CD4-positive, alpha-beta memory T cell (primary cell): ENCODE measurements around the gene UGT1A8. TPM values are rescaled to one million over a fixed set of nuclear protein-coding genes. Genes with fewer than 3 reads are reported as not detected.
"Not testable (repeated sequence)": the region's sequence is repeated elsewhere in the genome, so short reads cannot be mapped to it uniquely, and the experiment has no call there.

ENCODE experiments used
- CTCF ChIA-PET: fragments of 350-600 bp; sonication (Branson Sonifier 250); formaldehyde crosslinking; loops from one replicate; lab custom pipeline; 2021; ENCODE audit warnings: inconsistent platforms; ENCODE audit not compliant: partially characterized antibody; lab: Charles Lee
- POLR2A ChIA-PET: fragments of 350-600 bp; sonication (Branson Sonifier 250); formaldehyde crosslinking; loops from one replicate; lab custom pipeline; 2021; ENCODE audit not compliant: partially characterized antibody; lab: Charles Lee
- DNase-seq, 5 donors: peaks; one replicate each; pipeline versions ENCODE4 v3.0.0 to v3.0.0-alpha.2; 2020 to 2022; ENCODE audit warnings: mixed read lengths in 1 of 5
- H3K27ac ChIP-seq: one replicate; pipeline ENCODE4 v1.7.0; 2013; ENCODE audit warnings: low read depth, low read length
- H3K27me3 ChIP-seq: 2 replicates; pipeline ENCODE4 v1.7.0; 2013; ENCODE audit warnings: mild to moderate bottlenecking, low read length, moderate library complexity; ENCODE audit not compliant: insufficient read depth
- H3K36me3 ChIP-seq: 2 replicates; pipeline ENCODE4 v1.7.0; 2013; ENCODE audit warnings: mild to moderate bottlenecking, low read length, moderate library complexity; ENCODE audit not compliant: insufficient read depth
- H3K4me1 ChIP-seq: 2 replicates; pipeline ENCODE4 v1.7.0; 2013; ENCODE audit warnings: mild to moderate bottlenecking, low read length, moderate library complexity; ENCODE audit not compliant: insufficient read depth
- H3K4me3 ChIP-seq, 2 donors: one replicate each; pipeline ENCODE4 v1.7.0; 2013; ENCODE audit warnings: low read length in 2 of 2, mild to moderate bottlenecking in 1 of 2
- H3K9me3 ChIP-seq, 2 donors: one replicate each; pipeline ENCODE4 v1.7.0; 2013; ENCODE audit warnings: low read length in 2 of 2, control low read depth in 1 of 2; ENCODE audit not compliant: control insufficient read depth in 1 of 2
- H3K27ac Mint-ChIP-seq, 7 donors: one replicate each; pipeline ENCODE4 v1.8.0; 2020 to 2021; ENCODE audit warnings: mixed read lengths in 7 of 7, mild to moderate bottlenecking in 6 of 7, inconsistent platforms in 3 of 7, moderate library complexity in 3 of 7
- H3K27me3 Mint-ChIP-seq, 2 donors: one replicate each; pipeline ENCODE4 v1.8.0; 2020 to 2021; ENCODE audit warnings: mixed read lengths in 2 of 2
- H3K36me3 Mint-ChIP-seq, 2 donors: one replicate each; pipeline ENCODE4 v1.8.0; 2020 to 2021; ENCODE audit warnings: mixed read lengths in 2 of 2, inconsistent platforms in 1 of 2, mild to moderate bottlenecking in 1 of 2
- H3K4me1 Mint-ChIP-seq, 4 donors: one replicate each; pipeline ENCODE4 v1.8.0; 2020 to 2021; ENCODE audit warnings: mixed read lengths in 4 of 4, mild to moderate bottlenecking in 1 of 4
- H3K4me3 Mint-ChIP-seq, 8 donors: one replicate each; pipeline ENCODE4 v1.8.0; 2020 to 2021; ENCODE audit warnings: mixed read lengths in 8 of 8, mild to moderate bottlenecking in 7 of 8, moderate library complexity in 6 of 8, inconsistent platforms in 3 of 8
- H3K9me3 Mint-ChIP-seq, 8 donors: one replicate each; pipeline ENCODE4 v1.8.0; 2020 to 2021; ENCODE audit warnings: mixed read lengths in 8 of 8, mild to moderate bottlenecking in 5 of 8, inconsistent platforms in 3 of 8, moderate library complexity in 1 of 8
- intact Hi-C: fragments of 100-400 bp; cut with micrococcal nuclease; formaldehyde crosslinking; loops from one replicate; pipeline ENCODE4 v1.15.1; 2023
- polyA plus RNA-seq, 2 donors: library from polyadenylated mRNA; unstranded; fragments of 300-500 nt; fragmentation: Illumina TruSeq; gene quantifications; one replicate each; pipeline ENCODE4 v1.2.3, GENCODE V29; 2021
- total RNA-seq, 2 experiments: library from RNA; stranded (reverse); gene quantifications; one replicate each; pipeline ENCODE4 v1.2.3, GENCODE V29; 2021

The UGT1A8 gene
- total and polyA plus RNA-seq, 4 experiments from 2014 or later, result not detected

GRCh38 chr2:233712611-233713261, 95.3 kb downstream of the UGT1A8 start, which contains the start of gene UGT1A5:
TSS of gene UGT1A5 (plus strand) at chr2:233712907. CDS start at chr2:233712992, 85 bp downstream.
- H3K27me3 Mint-ChIP-seq, result peaks cover 29 to 36% of the 10 kb centered on the region in 2 donors
- H3K27ac ChIP-seq, result no peak within 1 kb of the TSS
- H3K27me3 ChIP-seq, result no peaks in the 10 kb centered on the region
- ChIA-PET CTCF (interaction anchor here (1.5 kb wide), 1 partner anchor 8 kb away, joined by 4 read pairs; no protein-coding TSS in a partner anchor), POLR2A (no interaction called here)
- H3K27ac Mint-ChIP-seq, result peak within 1 kb of the TSS in 1 of 7 donors; percentile 31
- H3K4me1 ChIP-seq, result no peaks in the 10 kb centered on the region
- no peaks in the 10 kb centered on the region for H3K4me1 Mint-ChIP-seq
- no peak for DNase-seq
- no peak within 1 kb of the TSS for H3K4me3 Mint-ChIP-seq
- H3K36me3 ChIP-seq, result no peaks in the 10 kb centered on the region
- peaks cover 0 to 2% (median 0%) of the 10 kb centered on the region in 8 donors for H3K9me3 Mint-ChIP-seq
- intact Hi-C loops, result loop anchor here (5.0 kb wide), 1 partner anchor 1105 kb away; no protein-coding TSS in a partner anchor
- no peaks in the 10 kb centered on the region for H3K36me3 Mint-ChIP-seq
- no peak within 1 kb of the TSS for H3K4me3 ChIP-seq
- H3K9me3 ChIP-seq, result no peaks in the 10 kb centered on the region

DNA sequence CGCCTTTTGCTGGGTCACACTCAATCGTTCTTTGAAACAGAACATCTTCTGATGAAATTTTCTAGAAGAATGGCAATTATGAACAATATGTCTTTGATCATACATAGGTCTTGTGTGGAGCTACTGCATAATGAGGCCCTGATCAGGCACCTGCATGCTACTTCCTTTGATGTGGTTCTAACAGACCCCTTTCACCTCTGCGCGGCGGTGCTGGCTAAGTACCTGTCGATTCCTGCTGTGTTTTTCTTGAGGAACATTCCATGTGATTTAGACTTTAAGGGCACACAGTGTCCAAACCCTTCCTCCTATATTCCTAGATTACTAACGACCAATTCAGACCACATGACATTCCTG, 95.8 kb downstream of the UGT1A8 start:
- H3K4me1 Mint-ChIP-seq, result no peaks in the 10 kb centered on the region
- H3K27me3 Mint-ChIP-seq, result peaks cover 24 to 31% of the 10 kb centered on the region in 2 donors
- peak overlapping the region in 1 of 7 donors; percentile 31 for H3K27ac Mint-ChIP-seq
- no peak overlapping the region for H3K4me3 Mint-ChIP-seq
- Histone ChIP-seq H3K4me1 (no peaks in the 10 kb centered on the region), H3K4me3 (no peak overlapping the region), H3K27ac (no peak overlapping the region), H3K36me3 (no peaks in the 10 kb centered on the region), H3K27me3 (no peaks in the 10 kb centered on the region), H3K9me3 (no peaks in the 10 kb centered on the region)
- CTCF ChIA-PET, result no interaction called here
- DNase-seq, result no peak
- H3K9me3 Mint-ChIP-seq, result peaks cover 0 to 2% (median 0%) of the 10 kb centered on the region in 8 donors
- intact Hi-C loops, result loop anchor here (5.0 kb wide), 1 partner anchor 1106 kb away; no protein-coding TSS in a partner anchor
- no peaks in the 10 kb centered on the region for H3K36me3 Mint-ChIP-seq
- POLR2A ChIA-PET, result no interaction called here

- no peaks in the 10 kb centered on the region for H3K4me1 Mint-ChIP-seq
- H3K27ac Mint-ChIP-seq, result no peak overlapping the region
- DNase-seq, result no peak
- CTCF ChIA-PET, result no interaction called here
- no peak overlapping the region for H3K4me3 Mint-ChIP-seq
- Histone ChIP-seq H3K27me3 (no peaks in the 10 kb centered on the region), H3K4me3 (no peak overlapping the region), H3K27ac (no peak overlapping the region), H3K36me3 (no peaks in the 10 kb centered on the region), H3K9me3 (no peaks in the 10 kb centered on the region), H3K4me1 (no peaks in the 10 kb centered on the region)
- no peaks in the 10 kb centered on the region for H3K36me3 Mint-ChIP-seq
- peaks cover 0 to 2% (median 0%) of the 10 kb centered on the region in 8 donors for H3K9me3 Mint-ChIP-seq
- POLR2A ChIA-PET, result no interaction called here
- intact Hi-C loops, result loop anchor here (5.0 kb wide), 1 partner anchor 1107 kb away; no protein-coding TSS in a partner anchor
- H3K27me3 Mint-ChIP-seq, result peaks cover 26 to 31% of the 10 kb centered on the region in 2 donors
Measured at GRCh38 chr2:233714121-233714520, 96.7 kb downstream of the UGT1A8 start.

- CTCF ChIA-PET, result no interaction called here
- POLR2A ChIA-PET, result no interaction called here
- H3K27ac Mint-ChIP-seq, result no peak within 1 kb of the TSS
Measured at GRCh38 chr2:233718552-233718951, 101.1 kb downstream of the UGT1A8 start, which contains the start of gene UGT1A4. TSS of gene UGT1A4 (plus strand) at chr2:233718736. CDS start at chr2:233718821, 85 bp downstream.

GRCh38 chr2:233728723-233729301, 111.4 kb downstream of the UGT1A8 start, which contains the start of gene UGT1A3:
TSS of gene UGT1A3 (plus strand) at chr2:233729042. CDS start at chr2:233729127, 85 bp downstream.
- no peaks in the 10 kb centered on the region for H3K9me3 ChIP-seq
- no peak within 1 kb of the TSS for H3K4me3 ChIP-seq
- Mint-ChIP-seq H3K4me1 (no peaks in the 10 kb centered on the region), H3K9me3 (peaks cover 0 to 3% (median 0%) of the 10 kb centered on the region in 8 donors), H3K27me3 (peaks cover 12 to 17% of the 10 kb centered on the region in 2 donors), H3K27ac (no peak within 1 kb of the TSS), H3K36me3 (no peaks in the 10 kb centered on the region), H3K4me3 (no peak within 1 kb of the TSS)
- no peak within 1 kb of the TSS for H3K27ac ChIP-seq
- POLR2A ChIA-PET, result no interaction called here
- DNase-seq, result no peak
- intact Hi-C loops, result no loop called here
- H3K36me3 ChIP-seq, result no peaks in the 10 kb centered on the region
- no peaks in the 10 kb centered on the region for H3K27me3 ChIP-seq
- CTCF ChIA-PET, result no interaction called here
- no peaks in the 10 kb centered on the region for H3K4me1 ChIP-seq

More at GRCh38 chr2:233718552-233718951, 101.1 kb downstream of the UGT1A8 start, which contains the start of gene UGT1A4:
- no peaks in the 10 kb centered on the region for H3K4me1 Mint-ChIP-seq
- H3K27me3 ChIP-seq, result no peaks in the 10 kb centered on the region
- H3K4me3 ChIP-seq, result no peak within 1 kb of the TSS
- H3K36me3 Mint-ChIP-seq, result no peaks in the 10 kb centered on the region
- no peaks in the 10 kb centered on the region for H3K4me1 ChIP-seq
- H3K9me3 ChIP-seq, result no peaks in the 10 kb centered on the region
- peaks cover 0 to under 1% (median 0%) of the 10 kb centered on the region in 8 donors for H3K9me3 Mint-ChIP-seq
- H3K4me3 Mint-ChIP-seq, result no peak within 1 kb of the TSS
- H3K36me3 ChIP-seq, result no peaks in the 10 kb centered on the region
- intact Hi-C loops, result no loop called here
- peaks cover 18 to 28% of the 10 kb centered on the region in 2 donors for H3K27me3 Mint-ChIP-seq
- no peak for DNase-seq
- H3K27ac ChIP-seq, result no peak within 1 kb of the TSS

DNA sequence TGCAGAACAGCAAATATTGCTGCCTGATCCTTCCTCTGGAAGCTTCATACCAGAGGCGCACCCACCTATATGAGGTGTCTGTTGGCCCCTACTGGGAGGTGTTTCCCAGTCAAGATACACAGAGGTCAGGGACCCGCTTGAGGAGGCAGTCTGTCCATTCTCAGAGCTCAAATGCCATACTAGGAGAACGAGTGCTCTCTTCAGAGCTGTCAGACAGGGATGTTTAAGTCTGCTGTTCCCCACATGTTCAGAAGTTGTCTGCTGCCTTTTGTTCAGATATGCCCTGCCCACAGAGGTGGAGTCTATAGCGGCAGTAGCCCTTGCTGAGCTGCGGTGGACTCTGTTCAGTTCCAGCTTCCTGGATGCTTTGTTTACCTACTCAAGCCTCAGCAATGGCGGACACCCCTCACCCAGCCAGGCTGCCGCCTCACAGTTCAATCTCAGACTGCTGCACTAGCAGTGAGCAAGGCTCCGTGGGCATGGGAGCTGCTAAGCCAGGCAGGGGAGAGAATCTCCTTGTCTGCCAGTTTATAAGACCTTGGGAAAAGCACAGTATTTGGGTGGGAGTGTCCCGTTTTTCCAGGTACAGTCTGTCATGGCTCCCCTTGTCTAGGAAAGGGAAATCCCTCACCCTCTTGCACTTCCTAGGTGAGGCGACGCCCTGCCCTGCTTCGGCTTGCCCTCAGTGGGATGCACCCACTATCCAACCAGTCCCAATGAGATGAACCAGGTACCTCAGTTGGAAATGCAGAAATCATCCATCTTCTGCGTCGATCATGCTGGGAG, 119.6 kb downstream of the UGT1A8 start:
- H3K27ac ChIP-seq, CTCF ChIA-PET, DNase-seq, H3K9me3 Mint-ChIP-seq, H3K4me3 ChIP-seq, H3K4me3 Mint-ChIP-seq, H3K36me3 ChIP-seq, H3K4me1 ChIP-seq, H3K9me3 ChIP-seq, H3K27ac Mint-ChIP-seq, H3K4me1 Mint-ChIP-seq, H3K27me3 ChIP-seq, POLR2A ChIA-PET, intact Hi-C loops, H3K36me3 Mint-ChIP-seq: not testable (repeated sequence)
- peaks cover 18 to 31% of the 10 kb centered on the region in 2 donors for H3K27me3 Mint-ChIP-seq

DNA sequence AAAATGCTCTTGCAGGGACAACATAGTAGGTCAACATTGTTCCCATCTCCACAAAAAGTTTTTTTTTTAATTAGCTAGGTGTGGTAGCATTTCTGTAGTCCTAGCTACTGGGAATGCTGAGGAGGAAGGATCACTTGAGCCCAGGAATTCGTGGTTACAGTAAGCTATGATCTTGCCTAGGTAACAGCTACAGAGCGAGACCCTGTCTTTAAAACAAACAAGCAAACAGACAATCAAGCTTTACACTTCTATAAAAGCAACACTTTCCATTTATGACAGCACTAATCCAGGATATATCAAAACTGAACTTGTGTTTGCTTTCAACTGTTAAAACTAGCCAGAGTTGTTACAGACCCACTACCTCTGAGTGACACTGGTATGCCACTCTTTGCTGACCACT, 123.4 kb downstream of the UGT1A8 start:
- ChIA-PET POLR2A (no interaction called here), CTCF (no interaction called here)
- Mint-ChIP-seq H3K9me3 (no peaks in the 10 kb centered on the region), H3K4me3 (no peak overlapping the region), H3K27me3 (peaks cover 15 to 29% of the 10 kb centered on the region in 2 donors), H3K4me1 (no peaks in the 10 kb centered on the region), H3K27ac (no peak overlapping the region), H3K36me3 (no peaks in the 10 kb centered on the region)
- Histone ChIP-seq H3K4me3 (no peak overlapping the region), H3K27ac (no peak overlapping the region), H3K9me3 (no peaks in the 10 kb centered on the region), H3K4me1 (no peaks in the 10 kb centered on the region), H3K36me3 (no peaks in the 10 kb centered on the region), H3K27me3 (no peaks in the 10 kb centered on the region)
- intact Hi-C loops, result no loop called here
- no peak for DNase-seq
